Activated CD8-positive, alpha-beta memory T cell treated with anti-CD3 and anti-CD28 coated beads, Interleukin-2, amount 50 U/mL, for 1 hour (primary cell): ENCODE data around the gene EMC1.
"Not testable (repeated sequence)": the region's sequence is repeated elsewhere in the genome, so short reads cannot be mapped to it uniquely, and the experiment has no call there.

Experiments used
- DNase-seq: peaks from one replicate; pipeline ENCODE4 v3.0.0-alpha.2; 2020; ENCODE audit errors: extremely low read depth

EMC1 gene

GRCh38 chr1:19251305-19252196 is at the start of gene EMC1, which contains the start of gene MRTO4:
EMC1 (minus strand) TSS chr1:19251524; CDS start chr1:19251509, 15 bp downstream.
MRTO4 (plus strand) TSS chr1:19251805; CDS start chr1:19251836, 31 bp downstream.
- peak; percentile 42 for DNase-seq

GRCh38 chr1:19300211-19300610 is 48.9 kb upstream of the EMC1 start:
- no peak for DNase-seq

DNA sequence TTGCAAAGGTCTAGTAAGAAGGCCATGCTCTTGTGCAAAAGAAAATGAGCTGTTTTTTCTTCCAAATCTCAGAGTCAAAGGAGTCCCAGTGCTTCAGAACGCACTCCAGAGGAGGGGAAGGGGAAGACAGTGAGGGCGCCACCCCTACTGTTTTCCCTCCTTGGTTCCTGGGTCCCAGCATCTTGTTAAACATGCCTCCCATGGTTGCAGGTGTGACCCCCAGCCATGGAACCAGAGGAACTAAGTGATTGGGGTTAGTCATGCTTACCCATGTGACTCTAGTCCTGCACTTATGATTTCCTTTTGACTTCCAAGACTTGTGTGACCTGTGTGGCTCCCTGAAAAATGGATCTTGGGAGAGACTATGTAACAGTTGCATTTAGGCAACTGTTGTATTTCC is 43.3 kb upstream of the EMC1 start:
- no peak for DNase-seq

GRCh38 chr1:19289244-19289643 is 37.9 kb upstream of the EMC1 start:
- DNase-seq: no peak

GRCh38 chr1:19288324-19289241 is 37.3 kb upstream of the EMC1 start, which contains the start of gene AKR7A3:
AKR7A3 (minus strand) TSS chr1:19288770; CDS start chr1:19288709, 61 bp downstream.
- DNase-seq: not testable (repeated sequence)

DNA sequence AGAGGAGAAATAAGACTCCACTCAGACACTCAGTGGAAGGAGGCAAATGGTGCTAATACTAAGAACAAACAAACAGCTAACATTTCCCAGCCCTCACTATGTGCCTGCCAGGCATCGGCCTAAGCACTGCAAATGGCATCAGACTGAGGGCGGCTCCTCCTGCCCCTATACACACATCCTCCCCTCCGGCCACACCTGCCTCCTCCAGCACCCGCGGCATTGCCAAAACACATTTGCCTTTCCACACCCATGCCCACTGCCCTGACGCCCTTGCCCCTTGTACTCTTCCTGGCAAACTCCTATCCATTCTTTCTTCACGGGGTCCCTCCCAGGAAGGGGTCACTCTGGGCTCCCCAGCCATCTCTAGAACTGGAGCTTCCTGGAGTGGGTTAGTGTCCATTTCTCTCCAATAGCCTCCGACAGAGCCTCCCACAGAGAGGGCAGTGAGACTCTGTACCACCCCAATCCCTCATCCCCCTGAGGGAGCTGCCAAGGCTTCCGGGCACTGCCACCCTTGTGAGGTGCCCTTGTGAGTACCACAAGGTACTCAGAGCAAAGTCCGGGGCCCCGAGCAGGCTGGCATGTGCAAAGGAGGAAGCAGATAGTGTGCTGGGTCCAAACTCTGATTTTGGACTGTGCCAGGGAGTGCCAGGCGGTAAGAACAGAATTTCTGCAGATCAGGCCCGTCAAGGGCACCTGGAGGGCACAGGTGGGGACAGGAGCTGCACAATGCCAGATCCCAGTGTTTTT is 36.3 kb upstream of the EMC1 start:
- DNase-seq: no peak

DNA sequence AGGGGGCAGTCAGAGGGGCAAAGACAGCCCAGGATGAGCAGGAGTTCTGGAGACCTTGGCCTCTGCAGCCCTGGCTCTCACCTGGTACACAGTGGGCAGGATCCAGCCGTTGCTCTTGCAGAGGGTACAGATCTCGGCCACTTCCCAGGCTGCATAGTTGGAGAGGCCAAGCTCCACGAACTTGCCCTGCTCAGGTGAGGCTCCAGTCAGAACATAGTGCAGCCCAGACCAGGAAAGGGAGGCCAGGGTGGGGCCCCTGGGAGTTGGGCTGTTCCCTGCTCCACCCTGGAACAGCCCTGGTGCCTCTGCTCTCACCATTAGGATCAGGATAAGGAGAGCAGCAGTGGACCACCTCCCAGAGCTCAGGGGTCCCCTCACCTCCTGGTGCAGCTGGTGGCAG is 34.5 kb upstream of the EMC1 start:
- not testable (repeated sequence) for DNase-seq

DNA sequence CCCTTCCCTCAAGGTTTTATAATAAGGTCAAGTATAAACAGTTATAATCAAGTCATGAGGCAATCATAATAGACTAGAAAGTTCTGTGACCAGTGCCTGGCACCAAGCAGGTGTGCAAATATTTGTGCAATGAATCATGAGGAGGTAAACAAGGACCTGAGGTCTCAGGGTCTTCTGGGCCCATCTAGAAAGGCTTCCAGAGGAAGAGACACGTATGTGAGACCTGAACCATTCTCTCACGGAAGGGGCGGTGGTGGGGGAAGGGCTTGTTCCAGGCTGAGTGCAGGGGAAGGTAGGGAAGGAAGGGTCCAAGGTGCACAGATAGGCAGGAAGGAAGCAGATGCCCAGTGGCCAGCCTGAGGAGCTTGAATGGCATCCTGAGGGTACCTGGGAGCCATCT is 34.0 kb upstream of the EMC1 start:
- not testable (repeated sequence) for DNase-seq

DNA sequence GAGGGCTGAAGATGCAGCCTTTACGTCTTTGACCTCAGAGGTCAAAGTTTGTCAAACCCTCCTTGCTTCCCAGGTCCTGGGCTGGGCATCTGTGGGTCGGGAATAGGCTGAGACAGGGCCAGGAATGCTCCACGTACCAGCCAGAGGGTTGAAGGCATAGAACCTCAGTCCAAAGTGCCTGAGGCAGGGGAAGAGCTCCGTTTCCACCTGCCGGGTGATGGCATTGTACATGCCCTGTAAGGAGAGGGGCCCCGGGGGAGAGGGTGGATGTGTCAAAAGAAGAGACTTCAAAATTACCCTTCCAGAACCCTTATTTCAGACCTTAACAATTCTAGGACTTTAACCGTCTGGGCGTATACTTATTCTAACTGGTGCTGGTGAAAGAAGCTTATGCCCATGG is 33.6 kb upstream of the EMC1 start:
- DNase-seq: no peak

DNA sequence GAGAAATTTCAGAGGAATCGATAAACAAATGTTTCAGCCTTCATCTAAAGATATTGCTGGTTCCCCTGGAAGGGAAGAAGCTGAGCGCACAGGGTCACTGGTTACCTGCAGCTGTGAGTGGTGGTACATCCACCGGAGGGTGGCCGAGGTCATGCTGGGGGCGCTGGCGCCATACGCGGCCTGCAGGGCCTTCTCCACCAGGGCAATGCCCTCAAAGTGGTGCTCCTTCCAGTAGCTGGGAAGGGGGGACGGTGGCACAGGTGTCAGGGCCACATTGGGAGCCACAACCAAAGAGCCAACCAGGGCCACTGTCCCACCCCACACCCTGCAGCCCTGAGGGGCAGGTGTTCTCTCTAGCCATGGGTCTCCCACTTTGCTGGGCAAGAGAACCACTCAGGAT is 32.6 kb upstream of the EMC1 start:
- DNase-seq: no peak

- DNase-seq: no peak
Measured at GRCh38 chr1:19274636-19275035, 23.3 kb upstream of the EMC1 start.

GRCh38 chr1:19273844-19274531 is 22.7 kb upstream of the EMC1 start:
- not testable (repeated sequence) for DNase-seq

DNA sequence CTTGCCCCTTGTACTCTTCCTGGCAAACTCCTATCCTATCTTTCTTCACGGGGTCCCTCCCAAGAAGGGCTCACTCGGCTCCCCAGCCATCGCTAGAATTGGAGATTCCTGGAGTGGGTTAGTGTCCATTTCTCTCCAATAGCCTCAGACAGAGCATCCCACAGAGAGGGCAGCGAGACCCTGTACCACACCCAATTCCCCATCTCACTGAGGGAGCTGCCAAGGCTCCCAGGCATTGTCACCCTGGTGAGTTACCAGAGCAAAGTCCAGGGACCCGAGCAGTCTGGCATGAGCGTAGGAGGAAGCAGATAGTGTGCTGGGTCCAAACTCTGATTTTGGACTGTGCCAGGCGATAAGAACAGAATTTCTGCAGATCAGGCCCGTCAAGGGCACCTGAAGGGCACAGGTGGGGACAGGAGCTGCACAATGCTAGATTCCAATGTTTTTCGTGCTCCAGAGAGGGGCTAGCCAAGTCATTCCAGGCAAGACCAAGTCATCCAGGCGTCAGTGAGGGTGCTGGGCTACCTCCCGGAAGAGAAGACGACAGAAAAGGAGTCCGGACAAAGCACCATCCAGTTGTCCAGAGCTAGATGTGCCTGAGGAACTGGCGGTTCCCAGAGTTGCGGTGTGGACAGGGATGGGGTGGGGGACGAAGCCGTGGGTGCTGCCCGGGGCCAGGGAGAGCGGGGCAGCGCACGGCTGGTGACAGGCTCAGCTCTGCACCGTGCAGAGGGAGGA is 22.0 kb upstream of the EMC1 start:
- no peak for DNase-seq

- no peak for DNase-seq
Measured at GRCh38 chr1:19272064-19272463, 20.7 kb upstream of the EMC1 start.

DNA sequence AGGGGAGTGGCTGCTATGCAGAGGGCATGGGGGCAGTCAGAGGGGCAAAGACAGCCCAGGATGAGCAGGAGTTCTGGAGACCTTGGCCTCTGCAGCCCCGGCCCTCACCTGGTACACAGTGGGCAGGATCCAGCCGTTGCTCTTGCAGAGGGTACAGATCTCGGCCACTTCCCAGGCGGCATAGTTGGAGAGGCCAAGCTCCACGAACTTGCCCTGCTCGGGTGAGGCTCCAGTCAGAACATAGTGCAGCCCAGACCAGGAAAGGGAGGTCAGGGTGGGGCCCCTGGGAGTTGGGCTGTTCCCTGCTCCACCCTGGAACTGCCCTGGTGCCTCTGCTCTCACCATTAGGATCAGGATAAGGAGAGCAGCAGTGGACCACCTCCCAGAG is 19.0 kb upstream of the EMC1 start:
- not testable (repeated sequence) for DNase-seq

DNA sequence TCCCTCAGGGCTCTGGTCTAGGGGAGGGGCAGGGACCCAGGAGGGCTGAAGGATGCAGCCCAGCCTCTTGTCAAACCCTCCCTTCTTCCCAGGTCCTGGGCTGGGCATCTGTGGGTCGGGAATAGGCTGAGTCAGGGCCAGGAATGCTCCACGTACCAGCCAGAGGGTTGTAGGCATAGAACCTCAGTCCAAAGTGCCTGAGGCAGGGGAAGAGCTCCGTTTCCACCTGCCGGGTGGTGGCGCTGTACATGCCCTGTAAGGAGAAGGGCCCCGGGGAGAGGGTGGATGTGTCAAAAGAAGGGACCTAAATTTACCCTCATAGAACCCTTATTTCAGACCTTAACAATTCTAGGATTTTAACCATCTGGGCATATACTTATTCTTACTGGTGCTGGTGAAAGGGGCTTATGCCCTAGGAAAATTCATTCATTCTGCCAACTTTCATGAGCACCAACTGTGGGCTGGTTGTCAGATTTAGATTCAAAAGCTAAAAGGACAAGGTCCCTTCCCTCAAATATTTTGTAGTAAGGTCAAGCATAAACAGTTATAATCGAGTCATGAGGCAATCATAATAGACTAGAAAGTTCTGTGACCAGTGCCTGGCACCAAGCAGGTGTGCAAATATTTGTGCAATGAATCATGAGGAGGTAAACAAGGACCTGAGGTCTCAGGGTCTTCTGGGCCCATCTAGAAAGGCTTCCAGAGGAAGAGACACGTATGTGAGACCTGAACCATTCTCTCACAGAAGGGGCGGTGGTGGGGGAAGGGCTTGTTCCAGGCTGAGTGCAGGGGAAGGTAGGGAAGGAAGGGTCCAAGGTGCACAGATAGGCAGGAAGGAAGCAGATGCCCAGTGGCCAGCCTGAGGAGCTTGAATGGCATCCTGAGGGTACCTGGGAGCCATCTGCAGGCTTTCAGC is 18.4 kb upstream of the EMC1 start:
- not testable (repeated sequence) for DNase-seq

DNA sequence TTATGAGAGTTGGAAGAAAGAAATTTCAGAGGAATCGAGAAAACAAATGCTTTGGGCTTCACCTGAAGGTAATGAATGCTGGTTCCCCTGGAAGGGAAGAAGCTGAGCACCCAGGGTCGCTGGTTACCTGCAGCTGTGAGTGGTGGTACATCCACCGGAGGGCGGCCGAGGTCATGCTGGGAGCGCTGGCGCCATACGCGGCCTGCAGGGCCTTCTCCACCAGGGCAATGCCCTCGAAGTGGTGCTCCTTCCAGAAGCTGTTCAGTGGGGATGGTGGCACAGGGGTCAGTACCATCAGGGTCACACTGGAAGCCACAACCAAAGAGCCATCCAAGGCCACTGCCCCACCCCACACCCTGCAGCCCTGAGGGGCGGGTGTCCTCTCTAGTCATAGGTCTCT is 17.1 kb upstream of the EMC1 start:
- no peak for DNase-seq

DNA sequence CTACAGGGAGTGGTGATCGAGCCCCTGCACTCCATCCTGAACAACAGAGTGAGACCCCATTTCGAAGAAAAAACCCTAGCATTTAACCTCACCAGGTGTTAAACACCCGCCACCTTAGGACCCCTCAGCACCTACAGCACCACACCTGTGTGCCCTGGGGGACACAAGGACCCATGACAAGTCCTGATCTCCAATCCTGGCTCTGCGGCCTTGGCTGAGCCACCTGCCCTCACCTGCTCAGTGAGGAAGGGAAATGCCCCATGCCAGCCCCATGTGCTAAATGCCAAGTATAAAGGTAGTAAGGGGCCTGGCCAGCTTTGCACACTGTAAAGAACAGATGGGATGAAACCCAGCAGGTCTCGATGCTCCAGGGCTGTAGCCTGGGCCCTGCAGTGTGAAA is 11.4 kb upstream of the EMC1 start:
- DNase-seq: no peak

DNA sequence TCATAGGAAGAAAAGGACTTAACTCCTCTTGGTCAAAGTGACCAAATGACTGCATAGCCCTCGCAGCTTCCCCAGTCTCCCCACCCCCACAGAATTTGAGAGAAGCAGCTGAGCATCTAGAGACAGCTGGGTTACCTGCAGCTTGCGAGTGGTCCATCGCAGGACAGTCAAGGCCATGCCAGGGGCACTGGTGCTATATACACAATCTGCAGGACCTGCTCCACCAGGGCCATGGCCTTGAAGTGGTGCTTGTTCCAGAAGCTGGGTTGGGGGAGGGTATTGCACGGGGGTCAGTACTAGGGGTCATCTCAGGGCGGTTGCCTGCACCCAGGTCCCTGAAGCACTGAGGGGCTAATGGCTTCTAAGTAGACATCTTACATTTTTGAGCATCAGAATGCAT is 10.7 kb upstream of the EMC1 start:
- DNase-seq: no peak
